Smooth muscle cell of the umbilical artery (primary cell): ENCODE data around the gene WDR59. TPM values are rescaled to one million over a fixed set of nuclear protein-coding genes. Genes with fewer than 3 reads are reported as not detected.

Experiments used
- total RNA-seq: library from RNA; depleted of rRNA; stranded (reverse); fragments of >200 nt; gene quantifications from 2 replicates; pipeline ENCODE4 v1.2.3, GENCODE V29; 2014

WDR59 gene
- 7.4 and 16.1 TPM in 2 replicates for total RNA-seq

GRCh38 chr16:74984529-74985296, at the start of gene WDR59:
WDR59 (minus strand) TSS chr16:74985123; CDS start chr16:74985017, 106 bp downstream.

GRCh38 chr16:74998481-74999218, 13.7 kb upstream of the WDR59 start, which contains the start of gene ZNRF1:
ZNRF1 (plus strand) TSS chr16:74999024; CDS start chr16:74999672, 648 bp downstream.

Other genes with a start within 250 kb of the WDR59 start
- gene FA2H, start 210.3 kb downstream of the WDR59 start, total RNA-seq, result not detected in 2 replicates
- gene ZNRF1, start 13.9 kb upstream of the WDR59 start, total RNA-seq, result 13.4 and 20.9 TPM in 2 replicates
- 1.8 and 3.3 TPM in 2 replicates for gene LDHD, start 131.7 kb upstream of the WDR59 start, total RNA-seq
- 21.0 and 36.2 TPM in 2 replicates for gene ZFP1, start 163.4 kb upstream of the WDR59 start, total RNA-seq
- not detected in 2 replicates for gene CTRB2, start 222.0 kb upstream of the WDR59 start, total RNA-seq
- gene CTRB1, start 233.9 kb upstream of the WDR59 start, total RNA-seq, result not detected in 2 replicates